ENCODE results near the gene ATG13. TPM values are rescaled to one million over a fixed set of nuclear protein-coding genes. Genes with fewer than 3 reads are reported as not detected.

Gene ATG13
- total RNA-seq, 3 donors from 2014 or later: 84.2 to 113 (median 87.5) TPM

DNA sequence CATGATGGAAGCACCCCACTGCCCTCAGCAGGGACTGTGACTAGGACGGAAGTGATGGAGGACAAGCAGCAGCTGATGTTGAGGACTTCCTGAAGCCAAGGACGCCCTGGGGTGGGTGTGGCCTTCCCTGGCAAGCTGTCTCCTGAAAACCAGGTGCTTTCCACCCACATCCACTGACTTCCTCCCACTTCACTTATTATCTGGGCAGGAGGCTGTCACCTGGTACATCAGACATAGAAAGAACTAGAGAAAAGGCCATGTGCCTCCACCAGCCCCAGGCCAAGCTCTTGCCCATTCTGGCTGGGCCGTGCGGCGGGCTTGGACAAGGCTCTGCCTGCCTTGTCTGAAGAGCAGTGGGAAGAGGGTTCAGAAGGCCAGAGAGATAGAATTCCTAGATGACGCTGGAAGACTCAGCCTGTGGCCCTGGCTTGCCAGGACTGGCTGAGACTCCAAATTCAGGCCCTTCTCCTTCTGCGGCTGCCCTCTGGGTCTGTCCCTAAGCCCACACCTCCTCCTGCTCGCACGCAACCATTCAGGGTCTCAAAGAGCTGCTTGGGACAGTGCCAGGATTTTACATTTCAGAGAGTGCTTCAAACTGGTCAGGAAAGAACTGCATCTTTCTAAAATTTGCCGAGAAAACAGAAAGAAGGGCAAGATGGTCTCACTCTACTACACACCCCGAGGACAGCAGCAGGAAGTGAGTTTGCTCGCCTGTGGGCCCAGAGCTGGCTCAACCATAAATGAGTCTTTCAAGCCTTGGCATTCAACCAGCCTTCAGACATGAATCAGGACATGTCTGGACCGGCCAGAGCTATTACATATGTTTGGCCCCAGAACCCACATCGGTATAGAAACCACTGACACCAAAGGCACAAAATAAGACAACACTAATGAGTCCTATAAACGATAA is 69.8 kb downstream of the ATG13 start:
- H3K4me1 ChIP-seq: no peaks in the 10 kb centered on the region
- H3K36me3 ChIP-seq: no peaks in the 10 kb centered on the region
- DNase-seq (ENCODE audit: low spot score in 2 of 2): peak in 1 of 2 donors; percentile 23
- H3K9me3 ChIP-seq: no peaks in the 10 kb centered on the region
- no peaks in the 10 kb centered on the region for H3K27me3 ChIP-seq
- peak overlapping the region; percentile 57 to 85 for H3K27ac ChIP-seq
- H3K4me3 ChIP-seq: no peak overlapping the region
- TF ChIP-seq POLR2A (IDR thresholded peaks at IDR 0.05): no peak
- no peak for TF ChIP-seq POLR2AphosphoS5 (IDR thresholded peaks at IDR 0.05)
- TF ChIP-seq CTCF (IDR thresholded peaks at IDR 0.05): no peak
- intact Hi-C loops (cut with DNase I; ENCODE audit: low total_unique reads): no loop called here

GRCh38 chr11:46690702-46691101 is 73.3 kb downstream of the ATG13 start:
- TF ChIP-seq CTCF (IDR thresholded peaks at IDR 0.05): no peak
- no peak for TF ChIP-seq POLR2A (IDR thresholded peaks at IDR 0.05)
- no peak for TF ChIP-seq POLR2AphosphoS5 (IDR thresholded peaks at IDR 0.05)
- Histone ChIP-seq H3K36me3 (no peaks in the 10 kb centered on the region), H3K9me3 (no peaks in the 10 kb centered on the region), H3K4me3 (no peak overlapping the region), H3K4me1 (no peaks in the 10 kb centered on the region), H3K27me3 (no peaks in the 10 kb centered on the region), H3K27ac (peak overlapping the region in 1 of 2 donors; percentile 26)
- intact Hi-C loops (cut with DNase I; ENCODE audit: low total_unique reads): no loop called here
- no peak for DNase-seq (ENCODE audit: low spot score in 2 of 2)

DNA sequence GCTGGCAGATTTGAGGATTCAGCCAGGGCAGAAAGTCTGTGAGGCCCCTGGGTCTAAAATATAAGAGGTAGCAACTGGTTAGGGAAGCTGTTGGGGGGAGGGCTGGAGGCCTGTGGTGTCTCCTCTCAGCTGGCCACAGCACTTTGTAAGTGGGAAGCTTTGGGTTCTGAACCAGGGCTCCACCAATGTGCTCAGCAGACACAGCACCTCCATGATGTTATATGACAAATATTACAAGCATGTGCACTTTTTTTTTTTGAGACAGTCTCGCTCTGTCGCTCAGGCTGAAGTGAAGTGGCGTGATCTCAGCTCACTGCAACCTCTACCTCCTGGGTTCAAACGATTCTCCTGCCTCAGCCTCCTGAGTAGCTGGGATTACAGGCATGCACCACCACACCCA is 75.1 kb downstream of the ATG13 start:
- TF ChIP-seq CTCF (IDR thresholded peaks at IDR 0.05) (no peak), POLR2A (IDR thresholded peaks at IDR 0.05) (no peak), POLR2AphosphoS5 (IDR thresholded peaks at IDR 0.05) (no peak)
- H3K4me3 ChIP-seq: no peak overlapping the region
- peaks cover under 1 to 2% of the 10 kb centered on the region in 2 donors for H3K4me1 ChIP-seq
- H3K9me3 ChIP-seq: no peaks in the 10 kb centered on the region
- intact Hi-C loops (cut with DNase I; ENCODE audit: low total_unique reads): no loop called here
- DNase-seq (ENCODE audit: low spot score in 2 of 2): no peak
- H3K27ac ChIP-seq: peak overlapping the region in 1 of 2 donors; percentile 25
- H3K27me3 ChIP-seq: no peaks in the 10 kb centered on the region
- no peaks in the 10 kb centered on the region for H3K36me3 ChIP-seq

DNA sequence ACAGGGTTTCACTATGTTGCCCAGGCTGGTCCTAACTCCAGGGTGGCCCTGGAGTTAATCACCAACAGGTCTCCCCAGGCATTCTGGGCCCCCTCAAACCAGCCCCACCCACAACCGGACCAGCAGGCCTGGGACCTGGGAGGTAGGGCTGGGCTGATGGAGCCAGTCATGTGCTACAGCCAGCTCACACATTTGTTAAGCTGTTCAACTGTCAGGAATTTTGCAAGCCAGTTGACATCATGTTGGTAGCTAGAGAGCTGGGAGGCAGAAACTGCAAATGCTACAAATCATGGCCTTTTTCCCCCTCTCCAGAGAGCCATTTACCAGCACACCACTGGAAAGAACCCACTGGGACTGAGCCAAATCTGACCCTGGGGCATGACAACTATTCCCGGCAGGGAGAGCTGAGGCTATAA is 76.3 kb downstream of the ATG13 start:
- H3K4me3 ChIP-seq: peak overlapping the region in 1 of 3 donors; percentile 22
- H3K27me3 ChIP-seq: no peaks in the 10 kb centered on the region
- H3K36me3 ChIP-seq: no peaks in the 10 kb centered on the region
- H3K27ac ChIP-seq: peak overlapping the region; percentile 21 to 86
- peaks cover 9% of the 10 kb centered on the region in 2 donors for H3K4me1 ChIP-seq
- intact Hi-C loops (cut with DNase I; ENCODE audit: low total_unique reads): no loop called here
- no peaks in the 10 kb centered on the region for H3K9me3 ChIP-seq
- TF ChIP-seq POLR2AphosphoS5 (IDR thresholded peaks at IDR 0.05) (no peak), POLR2A (IDR thresholded peaks at IDR 0.05) (no peak), CTCF (IDR thresholded peaks at IDR 0.05) (no peak)
- no peak for DNase-seq (ENCODE audit: low spot score in 2 of 2)

GRCh38 chr11:46694072-46694471 is 76.7 kb downstream of the ATG13 start:
- Histone ChIP-seq H3K9me3 (no peaks in the 10 kb centered on the region), H3K36me3 (no peaks in the 10 kb centered on the region), H3K4me1 (peaks cover 12 to 13% of the 10 kb centered on the region in 2 donors), H3K4me3 (peak overlapping the region in 1 of 3 donors; percentile 22), H3K27me3 (no peaks in the 10 kb centered on the region), H3K27ac (peak overlapping the region; percentile 21 to 86)
- DNase-seq (ENCODE audit: low spot score in 2 of 2): no peak
- intact Hi-C loops (cut with DNase I; ENCODE audit: low total_unique reads): no loop called here
- TF ChIP-seq POLR2A (IDR thresholded peaks at IDR 0.05) (no peak), POLR2AphosphoS5 (IDR thresholded peaks at IDR 0.05) (no peak)
